Panc1 (cell line): ENCODE data around the gene ATP11A. TPM values are rescaled to one million over a fixed set of nuclear protein-coding genes. Genes with fewer than 3 reads are reported as not detected.
"Not testable (repeated sequence)": the region's sequence is repeated elsewhere in the genome, so short reads cannot be mapped to it uniquely, and the experiment has no call there.

Source experiments
- ATAC-seq: fragments of 200-7000 bp; cut with Tn5 transposase; 2 replicates; pipeline ENCODE4 v1.9.1; 2020; ENCODE audit warnings: mild to moderate bottlenecking, moderate library complexity
- BruUV-seq: library from RNA; stranded (reverse); fragments of 400-500 nt; replicated peaks from 2 replicates; lab custom pipeline; 2021; lab: Mats Ljungman, UMichigan
- CTCF ChIA-PET: fragments of 300-600 bp; sonication (Branson Sonifier 250); formaldehyde crosslinking; loops from one replicate; lab custom pipeline; 2022; ENCODE audit warnings: antibody characterized with exemption; lab: Charles Lee
- POLR2A ChIA-PET: fragments of 300-600 bp; sonication (Branson Sonifier 250); formaldehyde crosslinking; loops from one replicate; lab custom pipeline; 2022; ENCODE audit warnings: antibody characterized with exemption; lab: Charles Lee
- DNase-seq: peaks from one replicate; pipeline ENCODE4 v3.0.0-alpha.2; 2010; ENCODE audit warnings: low read depth, low spot score
- H3K27ac ChIP-seq: 2 replicates; pipeline ENCODE4 v1.5.1; 2011; ENCODE audit warnings: mild to moderate bottlenecking, low read length, inconsistent platforms
- H3K27me3 ChIP-seq: fragments of 200-500 bp; sonication (Bioruptor generic); 2 replicates; pipeline ENCODE4 v1.6.0; 2014; ENCODE audit warnings: low read length, inconsistent platforms; ENCODE audit not compliant: control insufficient read depth, insufficient read depth
- H3K36me3 ChIP-seq: fragments of 200-500 bp; sonication (Bioruptor generic); 2 replicates; pipeline ENCODE4 v1.5.1; 2014; ENCODE audit warnings: inconsistent platforms, mild to moderate bottlenecking, low read length, moderate library complexity; ENCODE audit not compliant: control insufficient read depth, insufficient read depth
- H3K4me1 ChIP-seq: 2 replicates; pipeline ENCODE4 v1.5.1; 2011; ENCODE audit warnings: inconsistent platforms, mild to moderate bottlenecking, low read length, moderate library complexity; ENCODE audit not compliant: control insufficient read depth, insufficient read depth
- H3K4me3 ChIP-seq, 2 experiments: 2 replicates each; pipeline ENCODE4 v1.5.1; 2011 to 2012; ENCODE audit warnings: low read depth in 2 of 2, low read length in 2 of 2, mild to moderate bottlenecking in 2 of 2, inconsistent platforms in 1 of 2, moderate library complexity in 1 of 2
- H3K9me3 ChIP-seq: fragments of 200-500 bp; sonication (Bioruptor generic); 2 replicates; pipeline ENCODE4 v1.5.1; 2014; ENCODE audit warnings: low read depth, mild to moderate bottlenecking, inconsistent platforms, low read length, moderate library complexity; ENCODE audit not compliant: control insufficient read depth, insufficient read depth
- CTCF ChIP-seq: fragments of 450-650 bp; IDR thresholded peaks from 2 replicates; pipeline ENCODE4 v1.5.1; 2017; ENCODE audit warnings: mild to moderate bottlenecking
- POLR2AphosphoS5 ChIP-seq: IDR thresholded peaks from 2 replicates; pipeline ENCODE4 v1.6.1; 2012; ENCODE audit warnings: mild to moderate bottlenecking, low read depth, low read length, moderate library complexity
- REST ChIP-seq, 2 experiments: IDR thresholded peaks; 2 replicates each; pipeline ENCODE4 v1.6.1; 2011 to 2012; ENCODE audit warnings: low read depth in 2 of 2, control low read depth in 1 of 2, low read length in 1 of 2, mild to moderate bottlenecking in 1 of 2, moderate library complexity in 1 of 2; ENCODE audit not compliant: insufficient read depth in 1 of 2
- SIN3A ChIP-seq: IDR thresholded peaks from 2 replicates; pipeline ENCODE4 v1.6.1; 2012; ENCODE audit warnings: low read depth, mild to moderate bottlenecking, low read length, moderate library complexity, borderline replicate concordance; ENCODE audit not compliant: insufficient read depth
- TCF7L2 ChIP-seq: IDR thresholded peaks from 2 replicates; pipeline ENCODE4 v1.6.1; 2011; ENCODE audit warnings: mild to moderate bottlenecking, low read depth, low read length, inconsistent platforms
- in situ Hi-C: cut with HindIII; loops from 2 replicates; pipeline ENCODE4 v1.10.0; 2016; ENCODE audit warnings: low sequenced_read_pairs, low pct_unique_long_range_greater_than_20kb
- intact Hi-C: fragments of 100-400 bp; cut with micrococcal nuclease; formaldehyde crosslinking; loops from one replicate; pipeline ENCODE4 v1.10.0; 2022; ENCODE audit not compliant: unreplicated experiment
- total RNA-seq: library from RNA; stranded (reverse); gene quantifications from one replicate; pipeline ENCODE4 v1.2.1, GENCODE V29; 2021; ENCODE audit not compliant: unreplicated experiment

The ATP11A gene
- total RNA-seq, 1 experiment from 2014 or later = 85.8 TPM

GRCh38 chr13:112684071-112684845 lies 5.6 kb upstream of the ATP11A start:
- CTCF ChIA-PET = no interaction called here

GRCh38 chr13:112685189-112685805 lies 4.5 kb upstream of the ATP11A start:
- H3K9me3 ChIP-seq, CTCF ChIA-PET, POLR2A ChIA-PET, H3K27ac ChIP-seq, in situ Hi-C loops, H3K4me3 ChIP-seq, H3K36me3 ChIP-seq, H3K4me1 ChIP-seq, H3K27me3 ChIP-seq, ATAC-seq, intact Hi-C loops, DNase-seq, BruUV-seq: not testable (repeated sequence)

More at GRCh38 chr13:112684071-112684845, 5.6 kb upstream of the ATP11A start:
- H3K4me1 ChIP-seq = peaks cover 4% of the 10 kb centered on the region; the same call in 1 of the 2 replicates
- no peaks in the 10 kb centered on the region for H3K9me3 ChIP-seq
- no peaks in the 10 kb centered on the region for H3K27me3 ChIP-seq
- H3K36me3 ChIP-seq = no peaks in the 10 kb centered on the region
- TF ChIP-seq CTCF (no peak), TCF7L2 (no peak), REST (IDR thresholded peaks at IDR 0.05; ENCODE audit: insufficient read depth in 1 of 2, low read depth in 2 of 2, low read length in 1 of 2) (no peak), SIN3A (no peak), POLR2AphosphoS5 (no peak)
- no peak overlapping the region for H3K27ac ChIP-seq
- POLR2A ChIA-PET = no interaction called here
- BruUV-seq = no TSS peak
- H3K4me3 ChIP-seq = no peak overlapping the region
- in situ Hi-C loops (no loop called here), intact Hi-C loops (no loop called here)
- ATAC-seq (no peak), DNase-seq (no peak)

GRCh38 chr13:112685896-112686295 lies 3.9 kb upstream of the ATP11A start:
- ChIA-PET CTCF (no interaction called here), POLR2A (no interaction called here)
- DNase-seq = no peak
- intact Hi-C loops (no loop called here), in situ Hi-C loops (no loop called here)
- Histone ChIP-seq H3K36me3 (no peaks in the 10 kb centered on the region), H3K27ac (no peak overlapping the region), H3K27me3 (no peaks in the 10 kb centered on the region), H3K9me3 (no peaks in the 10 kb centered on the region), H3K4me3 (no peak overlapping the region), H3K4me1 (peaks cover 4% of the 10 kb centered on the region; the same call in 1 of the 2 replicates)
- ATAC-seq = no peak
- no peak for TF ChIP-seq SIN3A
- TF ChIP-seq POLR2AphosphoS5 = no peak
- no peak for TF ChIP-seq REST (IDR thresholded peaks at IDR 0.05; ENCODE audit: insufficient read depth in 1 of 2, low read depth in 2 of 2, low read length in 1 of 2)
- TF ChIP-seq TCF7L2 = no peak
- no TSS peak for BruUV-seq
